Choroid plexus epithelial cell (primary cell): Measurements from ENCODE around the gene SLC25A3.
A peak's percentile ranks its signal among the peaks of the same experiment; 100 is the strongest.
"Not testable (repeated sequence)": the region's sequence is repeated elsewhere in the genome, so short reads cannot be mapped to it uniquely, and the experiment has no call there.

Source experiments
- DNase-seq: peaks from one replicate; pipeline ENCODE4 v3.0.0-alpha.2; 2010; ENCODE audit warnings: low read depth
- H3K4me3 ChIP-seq: 2 replicates; pipeline ENCODE4 v1.5.1; 2011; ENCODE audit warnings: low read depth, mild to moderate bottlenecking, control low read depth, low read length, moderate library complexity
- CTCF ChIP-seq: conservative IDR thresholded peaks from 2 replicates; pipeline ENCODE4 v1.5.1; 2011; ENCODE audit warnings: low read depth, mild to moderate bottlenecking, control low read depth, inconsistent platforms, low read length, moderate library complexity

Gene SLC25A3

DNA sequence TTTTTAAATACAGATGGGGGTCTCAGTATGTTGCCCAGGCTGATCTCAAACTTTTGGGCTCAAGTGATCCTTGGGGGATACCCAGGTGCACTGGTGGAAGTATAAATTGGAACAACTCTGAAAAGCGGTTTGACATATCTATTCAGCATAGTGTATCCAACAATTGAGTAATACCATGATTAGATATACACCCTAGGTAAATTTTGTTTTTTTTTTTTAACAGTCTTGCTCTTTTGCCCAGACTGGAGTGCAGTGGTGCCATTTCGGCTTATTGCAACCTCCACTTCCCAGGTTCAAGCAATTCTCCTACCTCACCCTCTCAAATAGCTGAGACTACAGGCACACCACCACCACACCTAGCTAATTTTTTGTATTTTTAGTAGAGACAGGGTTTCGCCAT lies 31.6 kb upstream of the SLC25A3 start:
- H3K4me3 ChIP-seq = no peak overlapping the region
- TF ChIP-seq CTCF = no peak
- DNase-seq = no peak

GRCh38 chr12:98572010-98572409 lies 21.5 kb upstream of the SLC25A3 start:
- DNase-seq = no peak
- peak; percentile 58 for TF ChIP-seq CTCF
- H3K4me3 ChIP-seq = no peak overlapping the region

DNA sequence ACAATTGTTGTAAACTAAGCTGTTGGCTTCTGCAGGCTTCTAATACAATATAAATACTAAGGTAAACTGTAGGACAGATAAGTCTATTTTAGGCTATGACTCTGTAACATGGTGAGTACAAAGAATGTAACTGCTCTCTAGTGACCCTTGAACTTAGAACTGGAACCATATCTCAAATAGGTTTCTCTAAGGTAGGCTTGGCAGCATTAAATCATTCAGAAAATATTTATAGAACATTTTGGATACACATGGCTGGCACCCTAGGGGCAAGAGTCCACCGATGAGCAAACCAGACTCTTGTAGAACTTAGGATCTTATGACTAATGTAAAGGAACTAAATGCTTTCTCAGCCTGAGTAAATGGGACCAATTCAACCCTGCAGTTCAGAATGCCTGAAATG lies 19.4 kb upstream of the SLC25A3 start:
- TF ChIP-seq CTCF = no peak
- no peak for DNase-seq
- H3K4me3 ChIP-seq = no peak overlapping the region

GRCh38 chr12:98575013-98575412 lies 18.5 kb upstream of the SLC25A3 start:
- H3K4me3 ChIP-seq = no peak overlapping the region
- no peak for DNase-seq
- no peak for TF ChIP-seq CTCF

DNA sequence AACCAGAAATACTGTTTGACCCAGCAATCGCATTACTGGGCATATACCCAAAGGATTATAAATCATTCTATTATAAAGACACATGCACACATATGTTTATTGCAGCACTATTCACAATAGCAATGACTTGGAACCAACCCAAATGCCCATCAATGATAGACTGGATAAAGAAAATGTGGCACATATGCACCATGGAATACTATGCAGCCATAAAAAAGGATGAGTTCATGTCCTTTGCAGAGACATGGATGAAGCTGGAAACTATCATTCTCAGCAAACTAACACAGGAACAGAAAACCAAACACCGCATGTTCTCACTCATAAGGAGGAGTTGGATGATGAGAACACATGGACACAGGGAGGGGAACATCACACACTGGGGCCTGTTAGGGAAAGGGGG lies 16.7 kb upstream of the SLC25A3 start:
- DNase-seq, H3K4me3 ChIP-seq: not testable (repeated sequence)

DNA sequence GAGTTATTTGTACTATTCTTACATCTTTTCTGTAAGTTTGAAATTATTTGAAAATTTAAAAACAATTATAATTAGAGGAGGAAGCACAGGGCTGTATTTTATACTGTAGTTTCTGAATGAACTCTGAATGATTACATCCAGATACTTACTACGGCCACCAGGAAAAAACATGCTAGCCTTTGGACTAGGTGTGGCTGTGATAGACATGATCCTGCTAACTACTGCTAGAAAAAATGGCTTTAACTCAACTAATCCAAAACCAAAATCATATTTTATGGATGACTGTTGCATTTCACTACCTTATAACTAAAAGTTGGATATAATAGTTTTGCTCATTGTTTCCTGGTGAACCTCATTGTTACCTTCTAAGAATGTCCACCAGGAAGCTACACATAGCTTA lies 15.1 kb upstream of the SLC25A3 start:
- DNase-seq = no peak
- TF ChIP-seq CTCF = no peak
- H3K4me3 ChIP-seq = no peak overlapping the region

DNA sequence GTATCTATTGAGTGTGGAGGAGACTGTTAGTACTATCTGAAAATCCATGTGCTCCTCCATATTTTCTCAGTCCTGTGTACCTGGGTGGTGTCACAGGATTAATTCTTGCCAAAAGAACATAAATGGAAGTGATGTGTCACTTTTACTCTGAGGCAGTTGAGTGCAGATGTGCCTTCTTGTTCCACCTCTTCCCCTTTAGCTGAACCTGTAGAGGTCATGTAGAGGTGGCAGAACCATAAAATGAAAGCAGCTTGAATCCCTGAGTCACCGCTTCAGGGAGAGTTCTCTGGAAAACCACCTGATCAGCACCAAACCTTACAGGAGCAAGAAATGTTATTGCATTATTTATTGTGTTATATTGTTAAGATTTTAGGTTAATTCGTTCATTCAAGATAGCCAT lies 14.7 kb upstream of the SLC25A3 start:
- no peak for TF ChIP-seq CTCF
- peak; percentile 85 for DNase-seq

DNA sequence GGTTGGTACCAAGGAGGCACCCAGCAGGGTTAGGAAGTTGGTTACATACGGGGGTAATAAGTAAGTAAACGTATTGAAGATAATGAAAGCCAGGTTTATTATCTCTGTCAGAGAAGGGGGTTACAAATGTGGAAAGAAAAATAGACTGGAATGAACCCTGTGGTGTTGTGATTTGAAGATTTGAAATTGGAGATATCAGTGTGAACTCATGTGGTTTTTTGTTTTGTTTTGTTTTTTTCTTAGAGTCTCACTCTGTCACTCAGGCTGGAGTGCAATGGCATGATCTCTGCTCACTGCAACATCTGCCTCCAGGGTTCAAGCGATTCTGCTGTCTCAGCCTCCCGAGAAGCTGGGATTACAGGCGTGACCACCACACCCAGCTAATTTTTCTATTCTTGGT lies 14.1 kb upstream of the SLC25A3 start:
- DNase-seq = peak; percentile 34
- H3K4me3 ChIP-seq = no peak overlapping the region
- no peak for TF ChIP-seq CTCF

More for the DNA sequence above, 14.7 kb upstream of the SLC25A3 start:
- H3K4me3 ChIP-seq = no peak overlapping the region
